H1 (cell line): Measurements from ENCODE around the gene TBC1D2B. TPM values are rescaled to one million over a fixed set of nuclear protein-coding genes. Genes with fewer than 3 reads are reported as not detected.

ENCODE experiments used
- CTCF ChIA-PET: fragments of 300-600 bp; sonication (Branson Sonifier 250); formaldehyde crosslinking; loops from one replicate; lab custom pipeline; 2021; ENCODE audit not compliant: partially characterized antibody; lab: Charles Lee
- POLR2A ChIA-PET: fragments of 300-600 bp; sonication (Branson Sonifier 250); formaldehyde crosslinking; loops from one replicate; lab custom pipeline; 2021; ENCODE audit warnings: inconsistent platforms; ENCODE audit not compliant: partially characterized antibody; lab: Charles Lee
- DNase-seq, 2 experiments: peaks; one replicate each; pipeline versions ENCODE4 v3.0.0 to v3.0.0-alpha.2; 2010 to 2022; ENCODE audit warnings: low spot score in 2 of 2, low read depth in 1 of 2, mixed read lengths in 1 of 2
- FAIRE-seq: peaks from 2 replicates; lab custom pipeline; 2011; peaks lifted over from hg19 to GRCh38; lab: Jason Lieb, UNC
- H2AFZ ChIP-seq: 2 replicates; pipeline ENCODE4 v1.8.1; 2012; ENCODE audit warnings: low read length, inconsistent platforms
- H2AK5ac ChIP-seq: 2 replicates; pipeline ENCODE4 v1.6.1; 2013; ENCODE audit warnings: low read depth, low read length
- H2BK120ac ChIP-seq: replicated peaks from 2 replicates; pipeline ENCODE3; 2013; ENCODE audit warnings: low read depth, low read length, inconsistent platforms
- H2BK12ac ChIP-seq: 2 replicates; pipeline ENCODE4 v1.6.1; 2013; ENCODE audit warnings: low read depth, low read length
- H2BK15ac ChIP-seq: 2 replicates; pipeline ENCODE4 v1.6.1; 2013; ENCODE audit warnings: low read length
- H2BK20ac ChIP-seq: 2 replicates; pipeline ENCODE4 v1.6.1; 2013; ENCODE audit warnings: low read length
- H2BK5ac ChIP-seq: 2 replicates; pipeline ENCODE4 v1.6.1; 2013; ENCODE audit warnings: low read depth, low read length
- H3K14ac ChIP-seq: 2 replicates; pipeline ENCODE4 v1.6.1; 2013; ENCODE audit warnings: inconsistent platforms; ENCODE audit not compliant: insufficient read length
- H3K18ac ChIP-seq: 2 replicates; pipeline ENCODE4 v1.6.1; 2013; ENCODE audit warnings: low read length; ENCODE audit errors: extremely low read depth
- H3K23ac ChIP-seq: 2 replicates; pipeline ENCODE4 v1.6.1; 2013; ENCODE audit warnings: inconsistent platforms; ENCODE audit not compliant: insufficient read length
- H3K23me2 ChIP-seq: 2 replicates; pipeline ENCODE4 v1.6.1; 2013; ENCODE audit warnings: low read depth, low read length
- H3K27ac ChIP-seq: 2 replicates; pipeline ENCODE4 v1.6.1; 2011; ENCODE audit warnings: low read depth, low read length, inconsistent platforms
- H3K27me3 ChIP-seq, 4 experiments: replicated peaks in 1 of 4; 1 replicate in 1 of 4; 2 replicates in 3 of 4; pipeline versions ENCODE4 v1.6.1 to v1.8.1; 2011 to 2013; ENCODE audit warnings: low read length in 3 of 4, mild to moderate bottlenecking in 3 of 4, inconsistent platforms in 2 of 4, mixed read lengths in 2 of 4, moderate library complexity in 1 of 4; ENCODE audit not compliant: control insufficient read depth in 3 of 4, insufficient read depth in 3 of 4; ENCODE audit errors: extremely low read depth in 1 of 4
- H3K36me3 ChIP-seq, 4 experiments: 2 replicates each; pipeline versions ENCODE4 v1.6.1 to v1.8.1; 2011 to 2013; ENCODE audit warnings: mild to moderate bottlenecking in 4 of 4, low read length in 3 of 4, moderate library complexity in 2 of 4, control low read depth in 1 of 4, inconsistent platforms in 1 of 4; ENCODE audit not compliant: insufficient read depth in 4 of 4, control insufficient read depth in 2 of 4
- H3K4ac ChIP-seq: replicated peaks from 2 replicates; pipeline ENCODE3; 2013; ENCODE audit warnings: low read length, low read depth, mixed read lengths, inconsistent platforms; ENCODE audit not compliant: insufficient read length
- H3K4me1 ChIP-seq, 4 experiments: replicated peaks in 1 of 4; 1 replicate in 1 of 4; 2 replicates in 3 of 4; pipeline versions ENCODE4 v1.6.1 to v1.8.1; 2011 to 2013; ENCODE audit warnings: low read length in 3 of 4, inconsistent platforms in 2 of 4, mixed read lengths in 1 of 4; ENCODE audit not compliant: insufficient read depth in 4 of 4, control insufficient read depth in 3 of 4
- H3K4me2 ChIP-seq, 2 experiments: 2 replicates each; pipeline versions ENCODE4 v1.6.1 to v1.8.1; 2011 to 2013; ENCODE audit warnings: low read depth in 2 of 2, low read length in 2 of 2, control low read depth in 1 of 2, inconsistent platforms in 1 of 2, mild to moderate bottlenecking in 1 of 2; ENCODE audit not compliant: insufficient read depth in 1 of 2
- H3K4me3 ChIP-seq, 4 experiments: fragments of 200-600, 300-600 bp in 1 of 4; sonication (generic), shearing (Covaris generic), sonication (Bioruptor Twin) in 1 of 4; 2 replicates each; pipeline versions ENCODE4 v1.5.1 to v1.8.1; 2011 to 2016; ENCODE audit warnings: low read length in 4 of 4, low read depth in 3 of 4, control low read depth in 2 of 4, inconsistent platforms in 2 of 4, mild to moderate bottlenecking in 2 of 4, mixed read lengths in 1 of 4, moderate library complexity in 1 of 4; ENCODE audit not compliant: insufficient read depth in 2 of 4; ENCODE audit errors: extremely low read depth in 1 of 4
- H3K56ac ChIP-seq: replicated peaks from 2 replicates; pipeline ENCODE3; 2013; ENCODE audit warnings: low read depth, mild to moderate bottlenecking, mixed read lengths, low read length, inconsistent platforms; ENCODE audit not compliant: insufficient read length
- H3K79me1 ChIP-seq: 2 replicates; pipeline ENCODE4 v1.6.1; 2013; ENCODE audit warnings: low read depth, low read length, control low read depth
- H3K79me2 ChIP-seq, 2 experiments: 2 replicates each; pipeline versions ENCODE4 v1.6.1 to v1.8.1; 2012 to 2013; ENCODE audit warnings: low read length in 2 of 2, mild to moderate bottlenecking in 2 of 2, inconsistent platforms in 1 of 2; ENCODE audit not compliant: insufficient read depth in 2 of 2, control insufficient read depth in 1 of 2
- H3K9ac ChIP-seq, 4 experiments: replicated peaks in 1 of 4; 1 replicate in 1 of 4; 2 replicates in 3 of 4; pipeline versions ENCODE4 v1.6.1 to v1.8.1; 2011 to 2013; ENCODE audit warnings: low read depth in 3 of 4, low read length in 3 of 4, control low read depth in 2 of 4, mild to moderate bottlenecking in 2 of 4, moderate library complexity in 2 of 4, inconsistent platforms in 1 of 4; ENCODE audit errors: extremely low read depth in 1 of 4
- H3K9me3 ChIP-seq, 2 experiments: 2 replicates each; pipeline versions ENCODE4 v1.6.1 to v1.8.1; 2012 to 2013; ENCODE audit warnings: mild to moderate bottlenecking in 2 of 2, moderate library complexity in 2 of 2, control low read depth in 1 of 2, inconsistent platforms in 1 of 2, low read depth in 1 of 2, low read length in 1 of 2, mixed read lengths in 1 of 2; ENCODE audit not compliant: insufficient read depth in 2 of 2
- H4K20me1 ChIP-seq, 2 experiments: replicated peaks in 1 of 2; 2 replicates each; pipeline versions ENCODE3 to v1.8.1; 2011 to 2013; ENCODE audit warnings: inconsistent platforms in 2 of 2, low read length in 2 of 2, mild to moderate bottlenecking in 1 of 2; ENCODE audit not compliant: insufficient read depth in 2 of 2, control insufficient read depth in 1 of 2
- H4K5ac ChIP-seq: 2 replicates; pipeline ENCODE4 v1.6.1; 2013; ENCODE audit warnings: low read length, low read depth, mixed read lengths, inconsistent platforms; ENCODE audit not compliant: insufficient read length
- H4K8ac ChIP-seq: 2 replicates; pipeline ENCODE4 v1.8.0; 2013; ENCODE audit warnings: mild to moderate bottlenecking, moderate library complexity, low read length, inconsistent platforms; ENCODE audit not compliant: insufficient read depth; ENCODE audit errors: extremely low read depth
- H4K91ac ChIP-seq: replicated peaks from 2 replicates; pipeline ENCODE3; 2013; ENCODE audit warnings: low read length, mixed read lengths, inconsistent platforms; ENCODE audit not compliant: insufficient read length
- BCL11A ChIP-seq, 2 experiments: IDR thresholded peaks; one replicate each; pipeline ENCODE4 v1.6.1; 2011; ENCODE audit warnings: low read depth in 2 of 2, low read length in 2 of 2, mild to moderate bottlenecking in 2 of 2
- BRCA1 ChIP-seq: IDR thresholded peaks from 2 replicates; pipeline ENCODE4 v1.6.1; 2012; ENCODE audit warnings: low read depth, low read length, improper control_type of control experiment
- EP300 ChIP-seq, 2 experiments: IDR thresholded peaks; 1 replicate in 1 of 2; 2 replicates in 1 of 2; pipeline ENCODE4 v1.6.1; 2011 to 2012; ENCODE audit warnings: low read depth in 2 of 2, low read length in 2 of 2, mild to moderate bottlenecking in 2 of 2, borderline replicate concordance in 1 of 2, inconsistent platforms in 1 of 2, moderate library complexity in 1 of 2
- GABPA ChIP-seq: IDR thresholded peaks from 2 replicates; pipeline ENCODE4 v1.6.1; 2011; ENCODE audit warnings: mild to moderate bottlenecking, low read length, moderate library complexity, borderline replicate concordance; ENCODE audit not compliant: insufficient read depth
- PHF8 ChIP-seq: fragments of 200-600 bp; sonication (generic); conservative IDR thresholded peaks from 2 replicates; pipeline ENCODE4 v1.7.1; 2012; ENCODE audit warnings: low read depth, mild to moderate bottlenecking, inconsistent platforms, low read length, moderate library complexity
- POLR2A ChIP-seq, 2 experiments: IDR thresholded peaks; 1 replicate in 1 of 2; 2 replicates in 1 of 2; pipeline ENCODE4 v1.6.1; 2011; ENCODE audit warnings: low read depth in 2 of 2, low read length in 2 of 2, mild to moderate bottlenecking in 2 of 2; ENCODE audit errors: control extremely low read depth in 1 of 2
- SIRT6 ChIP-seq: IDR thresholded peaks from one replicate; pipeline ENCODE4 v1.7.1; 2012; ENCODE audit warnings: low read length, inconsistent platforms
- SP1 ChIP-seq: IDR thresholded peaks from 2 replicates; pipeline ENCODE4 v1.6.1; 2011; ENCODE audit warnings: low read depth, low read length
- WGBS, 2 experiments: shearing (Covaris generic) in 1 of 2; methylation state at CpG; one replicate each; pipeline versions ENCODE4 v1.1.6 to v1.1.7; 2013 to 2015; ENCODE audit warnings: low lambda C conversion rate in 2 of 2, mixed read lengths in 2 of 2, inconsistent platforms in 1 of 2, low coverage in 1 of 2, missing lambda C conversion rate in 1 of 2; ENCODE audit not compliant: insufficient replicate concordance in 2 of 2, insufficient coverage in 1 of 2, insufficient read length in 1 of 2; ENCODE audit errors: extremely low coverage in 1 of 2, missing lambda C conversion rate in 1 of 2; 5-methylcytosine and 5-hydroxymethylcytosine counted together
- polyA plus RNA-seq, 7 experiments: library from polyadenylated mRNA; depleted of rRNA in 3 of 7; stranded (reverse) in 5 of 7; unstranded in 2 of 7; fragments of >200 nt in 5 of 7; fragments of 200-250 nt in 2 of 7; gene quantifications; 1 replicate in 5 of 7; 2 replicates in 1 of 7; 4 replicates in 1 of 7; pipeline versions ENCODE4 v1.2.1 to v1.2.3, GENCODE V29; 2011 to 2013; ENCODE audit warnings: missing spikeins in 2 of 7, mixed read lengths in 2 of 7
- total RNA-seq: library from RNA; stranded (reverse); fragmentation: NEBNext Ultra II Directional; extraction: Animal tissue kit (Norgen Biotek cat#: 25700); gene quantifications from 2 replicates; pipeline ENCODE4 v1.2.1, GENCODE V29; 2021

The TBC1D2B gene
- total and polyA plus RNA-seq, 2 of the 8 experiments (the other 6 are each of a cell fraction or from before 2014, with no cell fraction given) = 11.9 to 19.5 TPM

- Histone ChIP-seq H4K5ac (no peak overlapping the region), H2BK120ac (no peak overlapping the region), H3K27me3 (no peaks in the 10 kb centered on the region), H2BK5ac (no peak overlapping the region), H3K56ac (no peak overlapping the region), H3K23me2 (no peaks in the 10 kb centered on the region), H2BK15ac (no peak overlapping the region), H3K9me3 (no peaks in the 10 kb centered on the region), H4K20me1 (peaks cover 1 to 5% of the 10 kb centered on the region in 2 experiments), H3K9ac (no peak overlapping the region), H3K14ac (no peak overlapping the region), H2AFZ (no peak overlapping the region), H2AK5ac (no peak overlapping the region), H3K4me3 (no peak overlapping the region), H2BK20ac (no peak overlapping the region), H3K36me3 (peaks cover 0 to 14% (median under 1%) of the 10 kb centered on the region in 4 experiments; a peak in 4 of 8 replicates), H3K4me2 (no peak overlapping the region), H3K79me1 (no peaks in the 10 kb centered on the region), H3K4me1 (no peaks in the 10 kb centered on the region), H3K4ac (no peak overlapping the region), H3K23ac (no peak overlapping the region), H4K91ac (no peak overlapping the region), H4K8ac (no peak overlapping the region), H3K18ac (no peak overlapping the region), H2BK12ac (no peak overlapping the region), H3K79me2 (no peaks in the 10 kb centered on the region), H3K27ac (no peak overlapping the region)
- ChIA-PET CTCF (interaction anchor here (1.0 to 2.4 kb wide), 5 partner anchors 13 to 54 kb away, joined by 3 to 13 read pairs (median 4); no protein-coding TSS in a partner anchor), POLR2A (interaction anchor here (1.7 kb wide), 1 partner anchor 12 kb away, joined by 4 read pairs; no protein-coding TSS in a partner anchor)
- no peak for TF ChIP-seq BRCA1
- no peak for TF ChIP-seq GABPA
- no peak for TF ChIP-seq PHF8
- TF ChIP-seq SP1 = no peak
- TF ChIP-seq SIRT6 = no peak
- no peak for TF ChIP-seq BCL11A (IDR thresholded peaks at IDR 0.05; ENCODE audit: low read depth in 2 of 2, low read length in 2 of 2)
- no peak for TF ChIP-seq EP300 (IDR thresholded peaks at IDR 0.05; ENCODE audit: borderline replicate concordance in 1 of 2, low read depth in 2 of 2, low read length in 2 of 2)
- no peak for TF ChIP-seq POLR2A (IDR thresholded peaks at IDR 0.05; ENCODE audit: control extremely low read depth in 1 of 2, low read depth in 2 of 2, low read length in 2 of 2)
- FAIRE-seq = no peak
- 88% methylated on average over 2 of the region's 2 CpGs; no CpG with 5 or more reads in 1 of the 2 experiments for WGBS, 2 experiments
- DNase-seq = no peak
Observed at GRCh38 chr15:78020007-78020406, 57.5 kb downstream of the TBC1D2B start.
